Stimulated activated CD8-positive, alpha-beta memory T cell treated with anti-CD3 and anti-CD28 coated beads, Interleukin-12 subunit alpha, Interleukin-12 subunit beta, amount 100 ng/mL, for 4 hours (primary cell): ENCODE measurements around the gene PDE6B.
"Not testable (repeated sequence)": the region's sequence is repeated elsewhere in the genome, so short reads cannot be mapped to it uniquely, and the experiment has no call there.

Experiments used
- DNase-seq: peaks from one replicate; pipeline ENCODE4 v3.0.0-alpha.2; 2020; ENCODE audit warnings: low read depth

PDE6B gene

GRCh38 chr4:656436-657337, 31.3 kb downstream of the PDE6B start:
- DNase-seq = no peak

DNA sequence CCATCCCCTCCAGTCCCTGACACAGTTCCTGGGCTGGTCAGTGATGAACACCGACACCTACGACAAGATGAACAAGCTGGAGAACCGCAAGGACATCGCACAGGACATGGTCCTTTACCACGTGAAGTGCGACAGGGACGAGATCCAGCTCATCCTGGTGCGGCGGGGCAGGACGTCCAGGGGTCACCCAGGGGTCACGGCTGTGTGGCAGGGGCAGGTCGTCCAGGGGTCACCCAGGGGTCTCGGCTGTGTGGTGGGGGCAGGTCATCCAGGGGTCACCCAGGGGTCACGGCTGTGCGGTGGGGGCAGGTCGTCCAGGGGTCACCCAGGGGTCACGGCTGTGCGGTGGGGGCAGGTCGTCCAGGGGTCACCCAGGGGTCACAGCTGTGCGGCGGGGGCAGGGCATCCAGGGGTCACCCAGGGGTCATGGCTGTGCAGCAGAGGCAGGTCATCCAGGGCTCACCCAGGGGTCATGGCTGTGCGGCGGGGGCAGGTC, 32.0 kb downstream of the PDE6B start:
- no peak for DNase-seq

DNA sequence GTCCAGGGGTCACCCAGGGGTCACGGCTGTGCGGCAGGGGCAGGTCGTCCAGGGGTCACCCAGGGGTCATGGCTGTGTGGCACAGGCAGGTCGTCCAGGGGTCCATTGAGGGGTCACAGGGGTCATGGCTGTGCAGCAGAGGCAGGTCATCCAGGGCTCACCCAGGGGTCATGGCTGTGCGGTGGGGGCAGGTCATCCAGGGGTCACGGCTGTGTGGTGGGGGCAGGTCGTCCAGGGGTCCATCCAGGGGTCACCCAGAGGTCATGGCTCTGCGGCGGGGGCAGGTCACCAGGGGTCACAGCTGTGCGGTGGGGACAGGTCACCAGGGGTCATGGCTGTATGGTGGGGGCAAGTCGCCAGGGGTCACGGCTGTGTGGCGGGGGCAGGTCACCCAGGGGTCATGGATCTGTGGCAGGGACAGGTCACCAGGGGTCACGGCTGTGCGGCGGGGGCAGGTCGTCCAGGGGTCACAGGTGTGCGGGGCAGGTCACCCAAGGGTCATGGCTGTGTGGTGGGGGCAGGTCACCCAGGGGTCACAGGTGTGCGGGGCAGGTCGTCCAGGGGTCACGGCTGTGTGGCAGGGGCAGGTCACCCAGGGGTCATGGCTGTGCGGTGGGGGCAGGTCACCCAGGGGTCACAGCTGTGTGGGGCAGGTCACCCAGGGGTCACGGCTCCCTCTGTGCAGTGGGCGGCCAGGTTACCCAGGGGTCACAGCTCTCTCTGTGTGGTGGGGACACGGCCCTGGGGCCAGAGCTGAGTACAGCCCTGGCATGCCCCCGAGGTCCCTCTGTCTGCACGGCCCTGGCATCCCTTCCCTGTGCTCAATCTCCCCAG, 32.7 kb downstream of the PDE6B start:
- no peak for DNase-seq

GRCh38 chr4:658681-659667, 33.6 kb downstream of the PDE6B start:
- no peak for DNase-seq

GRCh38 chr4:659851-660250, 34.5 kb downstream of the PDE6B start:
- DNase-seq = no peak

DNA sequence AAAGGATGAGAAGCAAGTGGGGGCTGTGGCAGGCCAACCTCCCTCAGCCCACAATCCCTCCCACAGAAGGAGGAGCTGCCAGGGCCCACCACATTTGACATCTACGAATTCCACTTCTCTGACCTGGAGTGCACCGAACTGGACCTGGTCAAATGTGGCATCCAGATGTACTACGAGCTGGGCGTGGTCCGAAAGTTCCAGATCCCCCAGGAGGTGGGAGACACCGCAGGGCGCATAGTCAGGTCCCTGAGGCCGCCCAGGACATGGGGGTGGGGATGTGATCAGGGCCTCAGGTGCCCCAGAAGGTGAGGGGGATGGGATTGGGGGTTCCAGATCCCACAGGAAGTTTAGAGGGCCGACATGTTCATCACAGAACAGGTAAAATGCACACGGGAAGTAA, 35.0 kb downstream of the PDE6B start:
- no peak for DNase-seq

- no peak for DNase-seq
Measured at GRCh38 chr4:661231-661630, 35.9 kb downstream of the PDE6B start.

GRCh38 chr4:661881-662761, 36.7 kb downstream of the PDE6B start:
- DNase-seq = no peak

DNA sequence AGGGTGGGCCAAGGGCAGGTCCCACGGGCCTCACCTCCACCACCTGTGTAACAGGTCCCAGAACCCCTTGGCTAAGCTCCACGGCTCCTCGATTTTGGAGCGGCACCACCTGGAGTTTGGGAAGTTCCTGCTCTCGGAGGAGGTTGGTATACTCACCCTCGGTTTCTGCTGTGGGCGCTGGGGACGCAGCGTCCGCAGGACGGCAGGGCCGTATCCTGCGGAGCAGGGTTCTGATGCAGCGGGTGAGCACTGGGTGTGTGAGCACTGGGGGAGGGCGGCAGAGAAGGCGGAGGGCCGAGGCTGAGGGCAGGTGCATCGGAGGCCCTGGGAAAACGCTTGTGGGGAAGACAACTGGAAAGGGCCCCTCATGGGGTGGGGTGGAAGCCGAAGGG, 37.7 kb downstream of the PDE6B start:
- no peak for DNase-seq

- DNase-seq = peak; percentile 71
Measured at GRCh38 chr4:663438-664428, 38.4 kb downstream of the PDE6B start.

GRCh38 chr4:664713-665231, 39.4 kb downstream of the PDE6B start:
- no peak for DNase-seq

DNA sequence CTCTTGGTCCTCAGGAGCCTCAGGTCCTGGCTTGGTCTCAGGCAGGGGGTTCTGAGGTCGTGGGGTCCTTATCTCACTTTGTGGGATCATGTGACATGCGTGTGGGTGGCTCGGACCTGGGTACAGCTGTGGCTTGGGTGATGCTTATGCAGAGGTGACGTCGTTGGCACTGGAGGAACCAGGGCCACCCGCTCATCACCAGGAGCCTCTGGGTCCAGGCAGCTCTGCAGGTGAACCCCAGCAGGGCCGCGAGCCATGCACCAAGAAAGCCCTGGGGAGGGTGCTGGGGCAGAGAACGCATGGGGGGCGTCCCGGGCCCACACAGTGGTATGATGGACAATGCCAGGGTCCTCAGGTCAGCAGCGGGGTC, 40.0 kb downstream of the PDE6B start:
- DNase-seq = no peak

GRCh38 chr4:665751-666435, 40.5 kb downstream of the PDE6B start:
- DNase-seq = no peak

DNA sequence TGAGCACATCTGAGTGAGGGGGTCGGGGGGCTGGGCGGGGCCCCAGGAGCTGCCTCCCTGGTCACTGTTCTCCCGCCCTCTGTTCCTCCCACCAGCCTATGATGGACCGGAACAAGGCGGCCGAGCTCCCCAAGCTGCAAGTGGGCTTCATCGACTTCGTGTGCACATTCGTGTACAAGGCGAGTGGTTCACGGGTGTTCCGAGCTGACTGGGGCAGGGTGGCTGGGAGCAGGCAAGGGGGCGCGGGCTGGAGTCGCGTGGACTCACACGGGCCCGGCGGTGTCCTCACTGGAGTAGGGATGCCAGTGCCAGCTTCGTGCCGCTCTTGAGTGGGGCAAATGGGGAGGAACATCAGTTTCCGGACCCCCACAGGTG, 41.0 kb downstream of the PDE6B start:
- no peak for DNase-seq

GRCh38 chr4:666822-667544, 41.6 kb downstream of the PDE6B start:
- DNase-seq = no peak

DNA sequence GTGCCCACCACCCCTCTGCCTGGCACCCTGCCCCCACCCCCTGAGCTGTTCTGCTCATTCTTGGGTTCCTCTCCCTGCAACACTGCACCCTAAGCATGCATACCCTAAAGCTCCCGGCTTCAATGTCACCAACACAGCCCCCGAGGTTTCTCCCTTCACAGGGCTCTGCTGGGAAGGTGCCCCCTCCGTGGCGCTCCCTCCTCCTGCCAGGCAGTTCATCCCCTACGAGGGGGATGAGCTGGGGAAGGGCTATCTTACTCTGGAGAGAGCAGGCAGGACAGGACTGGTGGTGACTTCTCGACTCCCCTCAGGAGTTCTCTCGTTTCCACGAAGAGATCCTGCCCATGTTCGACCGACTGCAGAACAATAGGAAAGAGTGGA, 42.2 kb downstream of the PDE6B start:
- no peak for DNase-seq

DNA sequence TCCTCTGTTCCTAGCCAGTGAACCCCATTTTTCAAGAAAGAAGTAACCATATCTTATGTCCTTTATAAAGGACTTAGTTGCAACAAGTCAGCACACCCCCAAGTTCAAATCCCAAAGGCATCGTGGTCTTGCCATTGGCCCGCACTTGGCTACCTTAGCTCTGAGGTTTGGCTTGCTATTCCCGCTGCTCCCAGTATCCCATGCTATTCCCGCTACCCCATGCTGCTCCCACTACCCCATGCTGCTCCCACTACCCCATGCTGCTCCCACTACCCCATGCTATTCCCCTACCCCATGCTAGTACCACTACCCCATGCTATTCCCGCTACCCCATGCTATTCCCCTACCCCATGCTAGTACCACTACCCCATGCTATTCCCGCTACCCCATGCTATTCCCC, 42.8 kb downstream of the PDE6B start:
- DNase-seq = not testable (repeated sequence)
